HG03442 (cell line): Measurements from ENCODE around the gene COLGALT1.
A peak's percentile ranks its signal among the peaks of the same experiment; 100 is the strongest.
"Not testable (repeated sequence)": the region's sequence is repeated elsewhere in the genome, so short reads cannot be mapped to it uniquely, and the experiment has no call there.

Source experiments
- ATAC-seq: cut with Tn5 transposase; IDR thresholded peaks from one replicate; pipeline ENCODE4 v1.9.1; 2021; ENCODE audit warnings: mild to moderate bottlenecking, moderate library complexity; ENCODE audit not compliant: unreplicated experiment

The COLGALT1 gene

DNA sequence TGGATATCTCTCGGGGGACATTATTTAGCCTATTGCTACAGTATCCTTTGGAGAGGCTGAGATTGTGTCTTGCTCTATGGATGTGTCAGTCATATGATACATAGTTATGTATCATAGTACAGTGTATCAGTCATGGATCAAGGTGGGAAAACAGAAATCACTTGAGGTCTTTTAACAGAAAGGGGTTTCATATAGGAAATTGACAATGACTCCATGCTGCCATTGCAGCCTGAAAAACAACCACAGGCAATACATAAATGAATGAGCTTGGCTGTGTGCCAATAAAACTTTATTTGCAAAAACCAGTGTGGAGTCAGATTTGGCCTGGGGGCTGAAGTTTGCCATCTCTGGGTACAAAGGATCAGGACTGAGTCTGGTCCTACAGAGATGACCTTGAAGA lies 35.4 kb downstream of the COLGALT1 start:
- no peak for ATAC-seq

DNA sequence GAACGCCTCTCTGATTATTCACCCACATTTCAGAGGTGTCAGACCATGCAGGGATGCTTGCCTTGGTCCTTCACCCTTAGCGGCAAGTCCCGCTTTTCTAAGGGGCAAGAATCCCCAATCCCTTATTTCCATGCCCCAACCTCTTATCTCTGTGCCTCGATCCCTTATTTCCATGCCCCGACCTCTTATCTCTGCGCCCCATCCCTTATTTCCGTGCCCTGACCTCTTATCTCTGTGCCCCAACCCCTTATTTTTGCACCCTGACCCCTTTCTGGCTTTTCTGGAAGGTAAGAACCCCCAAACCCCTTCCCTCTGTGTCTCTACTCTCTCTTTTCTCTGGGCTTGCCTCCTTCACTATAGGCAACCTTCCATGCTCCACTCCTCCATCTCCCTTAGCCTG lies 38.8 kb downstream of the COLGALT1 start:
- not testable (repeated sequence) for ATAC-seq

DNA sequence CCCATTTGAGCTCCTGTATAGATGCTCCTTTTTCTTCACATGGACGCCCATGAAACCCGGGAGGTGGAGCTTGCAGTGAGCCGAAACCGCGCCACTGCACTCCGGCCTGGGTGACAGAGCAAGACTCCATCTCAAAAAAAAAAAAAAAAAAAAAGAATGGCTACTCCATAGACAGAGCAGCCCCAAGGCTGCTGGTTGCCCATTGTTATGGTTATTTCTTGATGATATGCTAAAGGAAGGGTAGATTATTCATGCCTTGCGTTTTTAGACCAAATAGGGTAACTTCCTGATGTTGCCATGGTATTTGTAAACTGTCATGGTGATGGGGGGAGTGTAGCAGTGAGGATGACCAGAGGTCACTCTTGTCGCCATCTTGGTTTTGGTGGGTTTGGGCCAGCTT lies 42.6 kb downstream of the COLGALT1 start:
- ATAC-seq: not testable (repeated sequence)

DNA sequence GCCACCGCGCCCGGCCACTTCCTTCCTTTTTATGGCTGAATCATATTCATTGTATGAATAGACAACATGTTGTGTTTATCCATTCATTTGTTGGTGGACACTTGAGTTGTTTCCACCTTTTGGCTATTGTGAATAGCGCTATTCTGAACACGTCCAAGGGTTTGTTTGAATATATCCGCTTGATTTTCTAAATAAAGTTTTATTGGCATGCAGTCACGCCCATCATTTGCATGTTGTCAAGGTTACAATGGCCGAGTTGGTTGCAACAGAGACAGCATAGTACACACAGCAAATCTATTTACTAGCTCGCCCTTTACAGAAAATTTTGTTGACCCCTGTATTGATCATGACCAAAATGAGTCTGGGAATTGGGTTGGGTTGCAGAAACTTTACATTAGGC lies 43.5 kb downstream of the COLGALT1 start:
- ATAC-seq: no peak

DNA sequence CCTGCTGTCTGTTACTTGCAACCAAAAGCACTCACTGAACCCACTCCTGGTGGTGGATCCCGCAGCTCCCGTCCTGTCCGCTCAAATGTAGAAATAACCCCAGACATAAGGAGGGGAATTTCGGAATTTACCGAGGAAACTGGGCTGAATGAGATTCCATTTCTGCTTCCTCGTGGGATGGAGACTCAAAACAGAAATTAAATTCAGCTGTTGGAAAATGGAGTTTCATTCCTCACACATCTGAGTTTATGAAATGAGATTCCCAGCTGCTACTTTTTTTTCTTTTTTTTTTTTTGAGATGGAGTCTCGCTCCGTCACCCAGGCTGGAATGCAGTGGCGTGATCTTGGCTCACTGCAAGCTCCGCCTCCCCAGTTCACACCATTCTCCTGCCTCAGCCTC lies 44.3 kb downstream of the COLGALT1 start:
- ATAC-seq: no peak

DNA sequence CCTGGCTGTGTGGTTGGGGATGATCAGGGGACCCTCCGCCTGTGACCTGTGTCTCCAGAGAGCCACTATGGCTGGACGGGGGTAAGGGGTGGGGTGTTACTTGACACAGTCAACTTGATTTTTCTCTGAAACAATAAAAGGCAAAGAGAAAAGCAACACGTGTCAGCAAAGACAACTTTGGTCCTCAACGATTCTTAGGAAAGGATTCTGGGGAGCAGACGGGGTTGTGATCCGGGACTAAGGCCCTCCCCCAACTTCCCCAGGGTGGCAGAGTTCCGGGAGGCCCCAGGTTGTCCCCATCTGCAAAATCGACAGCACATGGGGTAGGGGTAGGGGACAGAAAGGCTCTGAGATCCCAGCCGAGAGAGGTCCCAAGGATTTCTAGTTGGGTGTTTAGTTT lies 46.2 kb downstream of the COLGALT1 start:
- no peak for ATAC-seq

DNA sequence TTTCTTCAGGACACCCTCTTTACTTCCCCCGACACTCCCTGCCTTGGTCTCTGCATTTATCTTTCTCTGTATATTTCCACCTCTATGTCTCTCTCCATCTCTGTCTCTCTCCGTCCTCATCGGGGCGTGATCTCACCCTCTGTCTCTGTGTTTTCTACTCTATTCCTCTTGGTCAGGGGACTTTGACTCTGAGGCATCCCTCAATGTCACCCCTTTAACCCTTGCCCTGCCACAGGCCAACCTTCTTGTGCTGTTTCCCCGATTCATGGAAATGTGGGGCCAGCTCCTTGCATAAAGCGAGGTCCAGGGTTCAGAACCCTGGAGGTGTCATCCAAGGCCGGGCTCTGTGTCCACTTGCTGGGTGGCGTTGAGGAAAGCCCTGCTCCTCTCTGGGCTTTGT lies 46.8 kb downstream of the COLGALT1 start:
- no peak for ATAC-seq

- no peak for ATAC-seq
These were observed 47.5 kb downstream of the COLGALT1 start for GRCh38 chr19:17602872-17603510.

DNA sequence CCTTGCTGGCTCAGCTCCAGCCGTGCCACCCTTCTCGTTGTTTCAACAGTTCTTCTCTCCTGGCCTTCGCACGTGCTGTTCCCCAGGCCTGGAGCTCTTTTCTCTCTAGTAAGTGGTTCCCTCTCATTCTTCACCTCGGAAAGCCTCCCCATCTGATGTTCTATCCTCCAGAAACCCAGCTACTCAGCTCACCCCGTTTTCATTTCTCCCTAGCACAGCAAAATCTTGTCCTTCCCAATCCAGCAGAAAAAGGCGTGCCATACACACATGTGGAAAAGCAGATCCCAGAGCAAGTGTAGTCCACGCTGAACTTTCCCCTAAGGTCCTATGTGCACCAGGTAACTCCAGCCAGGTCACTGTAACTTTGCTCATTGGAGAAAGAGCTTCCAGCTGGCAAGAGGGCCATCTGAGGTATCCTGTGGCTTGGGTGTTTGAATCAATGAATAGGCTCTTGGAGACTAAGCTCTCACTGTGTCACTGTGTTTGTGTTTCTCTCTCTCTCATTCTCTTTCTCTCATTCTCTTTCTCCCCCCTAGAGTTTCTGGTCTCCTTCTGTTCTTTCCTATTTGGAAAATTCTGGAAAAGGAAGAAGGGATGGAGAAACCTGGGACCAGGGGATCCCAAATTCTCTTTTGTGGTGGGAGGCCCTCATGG lies 49.0 kb downstream of the COLGALT1 start:
- ATAC-seq: no peak

GRCh38 chr19:17605117-17605516 lies 49.7 kb downstream of the COLGALT1 start:
- ATAC-seq: no peak

DNA sequence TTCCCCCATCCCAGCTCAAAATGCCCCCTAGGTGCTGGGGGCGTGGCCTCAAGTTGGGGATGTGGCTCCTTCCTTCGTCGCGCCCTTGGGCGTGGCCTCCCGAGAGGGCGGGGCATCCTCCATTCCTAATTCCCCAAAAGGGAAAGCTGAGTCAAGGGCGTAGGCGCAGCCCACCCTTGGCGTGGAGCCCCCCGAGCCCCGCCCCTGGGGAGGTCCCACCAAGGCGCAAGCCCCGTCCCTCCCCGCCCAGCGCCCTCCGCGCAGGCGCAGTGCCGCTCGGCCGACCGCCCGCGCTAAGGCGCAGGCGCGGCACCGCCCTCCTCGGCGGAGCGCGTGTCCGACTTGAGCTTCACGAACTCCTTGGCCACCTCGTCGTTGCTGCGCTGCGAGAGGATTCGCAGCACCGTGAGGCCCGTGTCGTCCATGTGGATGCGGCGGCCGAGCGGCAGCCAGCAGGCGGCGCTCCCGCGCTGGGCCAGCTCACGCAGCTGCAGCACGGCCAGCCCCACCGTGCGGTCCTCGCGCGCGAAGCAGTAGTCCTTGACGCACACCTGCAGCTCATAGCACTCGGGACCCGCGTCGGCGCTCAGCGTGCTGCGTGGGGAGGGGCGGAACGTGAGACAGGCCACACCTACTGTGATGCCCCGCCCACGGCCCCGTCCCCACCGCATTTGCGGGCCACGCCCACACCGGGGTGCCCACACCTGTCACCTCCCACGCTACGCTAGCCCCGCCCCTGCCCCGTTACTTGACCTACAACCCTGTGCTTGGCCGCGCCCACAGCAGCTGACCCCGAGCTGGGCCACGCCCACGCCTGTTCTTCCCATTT lies 50.5 kb downstream of the COLGALT1 start:
- ATAC-seq: peak; percentile 55

- no peak for ATAC-seq
These were observed 51.2 kb downstream of the COLGALT1 start for GRCh38 chr19:17606590-17607185.

GRCh38 chr19:17607936-17608335 lies 52.5 kb downstream of the COLGALT1 start:
- ATAC-seq: no peak

DNA sequence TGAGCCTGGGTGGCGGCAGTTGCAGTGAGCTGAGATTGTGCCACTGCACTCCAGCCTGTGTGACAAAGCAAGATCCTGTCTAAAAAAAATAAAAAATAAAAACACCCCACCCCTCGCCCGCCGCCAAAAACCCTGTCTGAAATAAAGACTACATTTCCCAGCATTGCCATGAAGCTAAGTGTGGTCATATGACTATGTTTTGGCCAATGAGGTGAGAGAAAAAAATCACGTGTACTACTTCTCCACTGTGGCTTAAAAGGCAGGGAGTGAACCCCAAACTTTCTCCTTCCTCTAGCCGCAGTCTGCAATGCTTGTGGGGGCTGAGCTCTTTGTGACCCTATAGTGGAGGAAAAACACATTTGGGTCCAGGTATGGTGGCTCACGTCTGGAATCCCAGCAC lies 54.9 kb downstream of the COLGALT1 start:
- ATAC-seq: no peak

DNA sequence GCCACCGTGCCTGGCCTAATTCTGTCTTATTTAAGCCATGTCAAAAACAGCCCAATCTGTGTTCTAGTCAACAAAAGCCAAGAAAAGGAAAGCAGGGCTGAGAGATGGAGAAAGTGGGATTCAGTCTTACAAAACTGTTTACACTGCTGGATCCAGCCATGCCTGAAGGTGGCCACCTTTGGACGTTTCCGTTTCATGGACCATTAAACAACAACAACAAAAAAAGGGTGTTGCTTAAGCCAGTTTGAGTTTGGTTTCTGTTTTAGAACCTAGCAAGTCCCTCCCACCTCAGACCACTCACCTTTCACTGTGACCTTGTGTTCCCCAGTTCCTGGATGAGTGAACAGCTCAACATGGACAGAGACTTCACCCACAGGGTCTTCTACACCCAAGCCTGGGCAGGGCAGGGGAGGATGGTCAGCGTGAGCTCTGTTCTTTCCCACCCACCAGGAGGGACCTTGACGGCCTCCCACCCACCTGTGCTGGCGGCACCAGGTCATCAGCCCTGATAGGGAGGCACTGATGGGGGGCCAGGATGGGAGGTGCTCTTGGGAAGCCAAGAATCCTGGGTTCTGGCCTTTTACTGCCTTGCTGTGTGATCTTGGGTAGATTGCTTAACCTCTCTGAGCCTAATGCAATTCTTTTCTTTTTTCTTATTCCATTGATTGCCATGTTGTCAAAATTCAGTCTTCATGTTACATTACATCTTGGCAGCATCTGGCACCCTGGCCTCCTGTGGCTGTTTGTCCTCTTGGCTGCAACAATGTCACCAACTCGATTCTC lies 56.2 kb downstream of the COLGALT1 start:
- ATAC-seq: no peak

GRCh38 chr19:17614476-17614875 lies 59.0 kb downstream of the COLGALT1 start:
- ATAC-seq: no peak

DNA sequence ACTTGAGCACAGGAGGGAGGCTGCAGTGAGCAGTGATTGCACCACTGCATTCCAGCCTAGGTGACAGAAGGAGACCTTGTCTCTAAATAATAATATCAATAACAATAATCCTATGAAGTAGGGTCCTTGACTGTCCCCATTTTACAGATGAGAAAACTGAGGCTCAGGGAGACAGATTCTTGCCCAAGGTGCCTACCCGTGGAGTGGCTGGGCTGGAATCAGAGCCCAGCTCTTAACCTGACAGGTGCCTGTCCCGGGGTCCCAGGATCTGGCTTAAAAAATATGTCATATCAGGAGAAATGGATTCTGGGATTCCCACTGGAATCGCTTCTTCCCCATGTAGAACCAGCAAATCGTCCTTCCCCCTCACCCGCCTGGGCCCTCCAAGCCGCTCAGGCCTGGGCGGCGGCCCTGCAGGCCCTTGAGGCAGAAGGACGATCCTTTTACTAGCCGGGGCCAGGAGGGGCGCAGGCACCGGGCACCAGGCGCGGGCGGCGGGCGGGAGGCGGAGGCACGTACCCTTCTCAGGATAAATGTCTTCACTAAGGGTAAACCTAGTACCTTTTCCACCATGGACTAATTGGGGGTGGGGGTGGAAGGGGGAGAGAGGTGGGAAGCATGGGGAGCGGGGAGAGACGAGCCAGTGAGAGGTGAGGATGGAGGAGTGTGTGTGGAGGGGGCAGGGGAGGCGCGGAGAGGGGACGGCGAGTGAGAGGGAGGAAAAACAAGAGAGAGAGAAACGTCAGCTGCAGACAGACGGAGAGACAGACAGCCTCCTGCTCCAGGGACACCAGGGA lies 60.6 kb downstream of the COLGALT1 start:
- ATAC-seq: no peak

- ATAC-seq: no peak
These were observed 61.2 kb downstream of the COLGALT1 start for GRCh38 chr19:17616686-17616960.

DNA sequence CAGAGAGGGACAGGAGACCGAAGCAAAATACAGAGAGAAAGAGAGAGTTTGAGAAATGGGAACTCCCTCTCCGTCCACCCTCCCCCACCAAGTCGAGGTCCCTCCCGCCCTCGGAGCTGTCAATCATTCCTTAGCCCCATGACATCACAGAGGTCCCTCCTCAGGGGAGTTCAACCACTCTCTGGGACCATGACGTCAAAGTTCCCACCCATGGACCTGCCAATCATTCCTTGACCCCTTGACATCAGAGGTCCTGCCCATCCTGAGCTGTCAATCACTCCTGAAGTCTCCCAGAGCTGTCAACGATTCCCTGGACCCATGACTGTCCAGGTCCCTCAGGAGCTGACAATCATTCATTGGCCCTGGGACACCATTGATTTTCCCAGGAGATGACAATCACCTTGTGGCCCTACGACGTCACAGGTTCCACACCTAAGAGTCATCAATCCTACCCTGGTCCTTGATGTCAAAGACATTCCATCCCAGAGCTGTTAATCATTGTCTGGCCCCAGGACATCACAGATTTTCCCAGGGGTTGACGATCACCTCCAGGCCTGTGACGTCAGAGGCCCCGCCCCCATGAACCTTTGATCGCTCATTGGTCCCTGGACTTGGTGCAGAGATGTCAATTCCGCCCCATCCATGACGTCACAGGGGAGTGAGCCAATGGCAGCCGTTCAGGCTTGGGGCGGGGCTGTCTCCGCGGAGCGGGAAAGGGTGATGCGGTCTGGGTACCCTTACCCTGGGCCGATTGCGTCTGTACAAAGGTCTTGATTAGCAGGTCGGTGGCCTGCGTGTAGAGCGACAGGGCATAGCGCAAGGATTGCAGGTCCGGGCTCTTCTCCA lies 61.7 kb downstream of the COLGALT1 start:
- ATAC-seq: no peak
